Measurements from ENCODE around the gene NTHL1.

DNA sequence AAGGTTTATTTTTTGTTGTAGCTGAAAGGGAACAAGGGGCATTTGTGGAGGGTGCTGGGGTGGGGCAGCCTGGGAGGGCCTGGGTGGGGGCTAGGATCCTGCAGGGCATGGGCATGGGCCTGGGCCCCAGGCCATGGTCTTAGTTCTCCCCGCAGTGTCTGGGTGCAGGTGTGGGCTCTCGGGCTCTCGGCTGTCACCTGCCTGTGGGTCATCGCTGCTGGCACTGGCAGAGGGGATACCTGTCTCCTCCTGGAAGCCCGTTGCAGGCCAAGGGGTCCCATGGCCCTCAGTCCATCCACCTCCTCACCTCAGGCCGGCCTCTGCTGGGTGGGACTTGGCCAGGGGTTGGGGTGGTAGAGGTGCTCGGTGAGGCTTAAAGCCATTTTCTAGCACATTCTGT lies 30.5 kb upstream of the NTHL1 start:
- no peak for TF ChIP-seq CTCF (IDR thresholded peaks at IDR 0.05 in 4 of 5, conservative IDR thresholded peaks at IDR 0.05 in 1 of 5)
- no peak for TF ChIP-seq POLR2A (IDR thresholded peaks at IDR 0.05)

All from gastrocnemius medialis (tissue), 4 donors.